Stimulated activated CD4-positive, alpha-beta T cell treated with anti-CD3 and anti-CD28 coated beads, Interleukin-12 subunit alpha, Interleukin-12 subunit beta, amount 100 ng/mL, for 48 hours (primary cell): ENCODE results near the gene WDR70.
"Not testable (repeated sequence)": the region's sequence is repeated elsewhere in the genome, so short reads cannot be mapped to it uniquely, and the experiment has no call there.

Experiments
- DNase-seq, 3 donors: peaks; one replicate each; pipeline ENCODE4 v3.0.0-alpha.2; 2020; ENCODE audit warnings: low read depth in 2 of 3, low spot score in 1 of 3

The WDR70 gene

DNA sequence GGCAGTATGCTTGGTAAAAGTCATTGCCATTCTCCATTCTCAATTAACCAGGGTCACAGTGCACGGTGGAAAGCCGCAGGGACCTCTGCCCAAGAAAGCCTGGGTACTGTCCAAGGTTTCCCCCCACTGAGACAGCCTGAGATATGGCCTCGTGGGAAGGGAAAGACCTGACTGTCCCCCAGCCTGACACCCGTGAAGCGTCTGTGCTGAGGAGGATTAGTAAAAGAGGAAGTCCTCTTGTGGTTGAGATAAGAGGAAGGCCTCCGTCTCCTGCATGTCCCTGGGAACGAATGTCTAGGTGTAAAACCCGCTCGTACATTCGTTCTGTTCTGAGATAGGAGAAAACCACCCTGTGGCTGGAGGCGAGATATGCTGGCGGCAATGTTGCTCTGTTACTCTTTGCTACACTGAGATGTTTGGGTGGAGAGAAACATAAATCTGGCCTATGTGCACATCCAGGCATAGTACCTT, 293.0 kb downstream of the WDR70 start:
- DNase-seq, result peak in 1 of 3 donors; percentile 0

DNA sequence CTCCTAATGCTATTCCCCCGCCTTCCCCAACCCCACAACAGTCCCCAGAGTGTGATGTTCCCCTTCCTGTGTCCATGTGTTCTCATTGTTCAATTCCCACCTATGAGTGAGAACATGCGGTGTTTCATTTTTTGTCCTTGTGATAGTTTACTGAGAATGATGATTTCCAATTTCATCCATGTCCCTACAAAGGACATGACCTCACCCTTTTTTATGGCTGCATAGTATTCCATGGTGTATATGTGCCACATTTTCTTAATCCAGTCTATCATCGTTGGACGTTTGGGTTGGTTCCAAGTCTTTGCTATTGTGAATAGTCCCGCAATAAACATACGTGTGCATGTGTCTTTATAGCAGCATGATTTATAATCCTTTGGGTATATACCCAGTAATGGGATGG, 295.2 kb downstream of the WDR70 start:
- not testable (repeated sequence) for DNase-seq

DNA sequence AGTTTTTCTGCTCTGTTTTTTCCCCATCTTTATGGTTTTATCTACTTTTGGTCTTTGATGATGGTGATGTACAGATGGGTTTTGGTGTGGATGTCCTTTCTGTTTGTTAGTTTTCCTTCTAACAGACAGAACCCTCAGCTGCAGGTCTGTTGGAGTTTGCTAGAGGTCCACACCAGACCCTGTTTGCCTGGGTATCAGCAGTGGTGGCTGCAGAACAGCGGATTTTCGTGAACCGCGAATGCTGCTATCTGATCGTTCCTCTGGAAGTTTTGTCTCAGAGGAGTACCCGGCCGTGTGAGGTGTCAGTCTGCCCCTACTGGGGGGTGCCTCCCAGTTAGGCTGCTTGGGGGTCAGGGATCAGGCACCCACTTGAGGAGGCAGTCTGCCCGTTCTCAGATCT, 300.2 kb downstream of the WDR70 start:
- not testable (repeated sequence) for DNase-seq

DNA sequence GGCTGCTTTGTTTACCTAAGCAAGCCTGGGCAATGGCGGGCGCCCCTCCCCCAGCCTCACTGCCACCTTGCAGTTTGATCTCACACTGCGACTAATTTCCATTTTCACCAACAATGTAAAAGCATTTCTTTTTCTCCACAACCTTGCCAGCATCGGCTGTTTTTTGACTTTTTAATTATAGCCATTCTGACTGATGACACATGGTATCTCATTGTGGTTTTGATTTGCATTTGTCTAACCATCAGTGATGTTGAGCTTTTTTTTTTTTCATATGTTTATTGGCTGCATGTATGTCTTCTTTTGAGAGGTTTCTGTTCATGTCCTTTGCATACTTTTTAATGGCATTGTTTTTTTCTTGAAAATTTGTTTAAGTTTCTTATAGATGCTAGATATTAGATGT, 300.8 kb downstream of the WDR70 start:
- DNase-seq, result not testable (repeated sequence)

DNA sequence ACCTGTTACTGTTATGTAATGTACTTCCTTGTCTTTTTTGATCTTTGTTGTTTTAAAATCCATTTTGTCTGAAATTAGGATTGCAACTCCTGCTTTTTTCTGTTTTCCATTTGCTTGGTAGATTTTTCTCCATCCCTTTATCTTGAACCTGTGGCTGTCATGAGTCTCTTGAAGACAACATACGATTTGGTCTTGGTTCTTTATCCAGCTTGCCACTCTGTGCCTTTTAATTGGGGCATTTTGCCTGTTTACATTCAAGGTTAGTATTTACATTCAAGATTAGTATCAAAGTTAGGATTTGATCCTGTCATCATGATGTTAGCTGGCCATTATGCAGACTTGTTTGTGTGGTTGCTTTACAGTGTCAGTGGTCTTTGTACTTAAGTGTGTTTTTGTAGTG, 304.0 kb downstream of the WDR70 start:
- DNase-seq, result no peak

DNA sequence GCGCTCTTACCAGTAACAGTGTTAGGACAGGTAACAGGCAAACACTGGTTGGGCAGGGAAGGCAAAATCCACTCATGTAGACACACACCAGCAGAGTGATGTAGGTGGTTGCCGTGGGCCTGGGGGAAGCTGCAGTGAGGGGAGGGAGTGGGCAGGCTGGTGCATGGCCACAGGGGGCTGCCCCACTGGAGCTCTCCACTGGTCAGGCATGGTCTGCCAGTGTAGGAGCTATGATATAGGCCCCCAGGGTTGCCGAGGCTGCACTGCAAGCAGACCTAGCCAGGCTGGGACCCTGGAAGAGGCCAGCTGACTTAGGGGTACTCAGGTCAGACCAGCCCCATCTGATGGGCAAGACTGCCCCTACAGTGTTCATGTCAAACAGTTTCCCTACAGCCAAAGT, 306.1 kb downstream of the WDR70 start:
- DNase-seq, result no peak

DNA sequence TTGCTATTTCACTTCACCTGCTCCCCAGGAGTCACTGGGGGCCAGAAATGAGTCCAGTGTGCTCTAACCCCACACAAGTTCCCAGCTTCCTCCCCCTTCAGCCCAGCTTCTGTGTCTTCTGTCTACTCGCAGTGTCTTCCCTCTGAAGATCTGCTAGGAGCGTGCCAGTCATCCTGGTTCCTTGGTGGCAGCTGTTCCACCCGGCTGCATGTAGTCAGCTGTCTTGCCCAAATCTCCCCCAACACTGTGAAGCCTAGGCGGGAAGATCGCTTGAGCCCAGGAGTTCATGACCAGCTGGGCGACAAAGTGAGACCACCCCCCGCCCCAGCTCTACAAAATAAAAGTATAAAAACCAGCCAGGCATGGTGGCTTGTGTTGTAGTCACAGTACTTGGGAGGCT, 306.7 kb downstream of the WDR70 start:
- DNase-seq, result no peak

DNA sequence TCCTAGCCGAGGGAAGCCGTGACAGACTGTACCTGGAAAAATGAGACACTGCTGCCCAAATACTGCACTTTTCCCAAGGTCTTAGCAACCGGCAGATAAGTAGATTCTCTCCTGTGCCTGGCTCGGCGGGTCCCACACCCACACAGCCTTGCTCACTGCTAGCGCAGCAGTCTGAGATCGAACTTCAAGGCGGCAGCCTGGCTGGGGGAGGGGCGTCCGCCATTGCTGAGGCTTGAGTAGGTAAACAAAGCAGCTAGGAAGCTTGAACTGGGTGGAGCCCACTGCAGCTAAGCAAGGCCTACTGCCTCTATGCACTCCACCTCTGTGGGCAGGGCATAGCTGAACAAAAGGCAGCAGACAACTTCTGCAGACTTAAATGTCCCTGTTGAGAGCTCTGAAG, 309.8 kb downstream of the WDR70 start:
- DNase-seq, result not testable (repeated sequence)

DNA sequence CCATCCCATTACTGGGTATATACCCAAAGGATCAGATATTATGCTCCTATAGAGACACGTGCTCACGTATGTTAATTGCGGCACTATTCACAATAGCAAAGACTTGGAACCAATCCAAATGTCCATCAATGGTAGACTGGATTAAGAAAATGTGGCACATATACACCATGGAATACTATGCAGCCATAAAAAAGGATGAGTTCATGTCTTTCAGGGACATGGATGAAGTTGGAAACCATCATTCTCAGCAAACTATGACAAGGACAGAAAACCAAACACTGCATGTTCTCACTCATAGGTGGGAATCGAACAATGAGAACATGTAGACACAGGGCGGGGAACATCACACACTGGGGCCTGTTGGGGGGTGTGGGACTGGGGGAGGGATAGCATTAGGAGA, 315.2 kb downstream of the WDR70 start:
- not testable (repeated sequence) for DNase-seq

DNA sequence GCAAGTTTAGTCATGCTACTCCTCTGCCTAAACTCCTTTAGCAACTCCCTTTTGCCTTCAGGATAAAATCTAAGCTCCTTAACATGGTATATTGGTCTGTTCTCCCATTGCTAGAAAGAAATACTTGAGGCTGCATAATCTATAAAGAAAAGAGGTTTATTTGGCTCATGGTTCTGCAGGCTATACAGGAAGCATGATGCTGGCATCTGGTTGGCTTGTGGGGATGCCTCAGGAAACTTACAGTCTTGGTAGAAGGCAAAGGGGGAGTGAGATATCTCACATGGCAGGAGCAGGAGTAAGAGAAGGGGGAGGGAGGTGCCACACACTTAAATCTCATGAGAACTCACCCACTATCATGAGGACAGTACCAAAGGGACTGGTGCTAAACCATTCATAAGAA, 315.7 kb downstream of the WDR70 start:
- no peak for DNase-seq

DNA sequence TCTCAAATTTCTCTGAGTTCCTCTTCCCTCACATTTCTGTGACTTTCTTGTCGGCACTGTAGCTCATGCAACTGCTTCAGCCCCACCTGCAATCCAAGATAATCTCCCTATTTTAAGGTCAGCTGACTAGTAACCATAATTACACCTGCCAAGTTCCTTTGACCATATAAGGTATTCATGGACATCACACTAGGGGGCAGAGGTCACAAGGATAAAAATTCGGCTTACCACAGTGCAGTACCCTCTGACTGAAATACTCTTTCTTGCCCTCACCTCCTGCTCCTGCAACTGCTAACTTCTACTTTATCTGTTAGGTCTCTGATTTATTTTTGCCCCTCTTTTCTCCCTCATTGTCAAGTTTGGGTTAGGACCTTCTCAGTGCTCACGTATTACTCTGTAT, 316.5 kb downstream of the WDR70 start:
- no peak for DNase-seq

DNA sequence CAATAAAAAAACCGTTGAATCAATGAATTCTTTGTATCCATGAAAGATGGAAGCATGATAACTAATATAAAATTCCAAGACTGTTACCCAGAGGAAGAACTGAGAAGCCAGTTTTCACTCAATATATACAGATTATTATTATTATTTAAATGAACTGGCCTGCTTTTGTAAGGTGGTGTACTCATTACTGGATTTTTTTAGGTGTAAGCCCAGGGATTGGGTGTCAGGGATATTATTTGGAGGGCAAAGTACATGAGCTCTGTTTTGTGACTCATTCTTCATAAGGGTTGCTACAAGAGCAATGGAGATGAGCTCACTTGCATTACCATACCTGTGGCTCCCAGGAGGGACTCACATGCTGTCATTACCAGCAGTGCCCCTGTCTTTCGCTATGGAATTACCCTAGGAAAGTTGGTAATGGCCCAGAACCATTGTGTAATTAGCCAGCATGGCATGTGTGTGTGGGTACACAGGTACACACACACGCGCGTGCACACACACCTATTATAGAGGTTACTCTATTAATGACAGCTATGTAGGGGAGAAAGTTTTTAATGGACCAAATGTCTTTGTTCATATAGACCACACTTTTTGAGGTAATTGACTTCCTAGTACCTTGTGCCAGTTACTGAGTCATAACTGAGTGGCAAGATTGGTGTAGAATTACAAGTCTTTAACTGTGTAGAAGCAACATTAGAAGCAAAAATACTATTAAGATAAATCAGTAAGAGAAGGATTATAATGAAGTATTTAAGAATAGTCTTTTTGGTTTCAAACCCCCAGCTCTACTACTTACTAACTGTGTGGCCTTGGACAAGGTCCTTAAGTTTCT, 317.3 kb downstream of the WDR70 start:
- no peak for DNase-seq

DNA sequence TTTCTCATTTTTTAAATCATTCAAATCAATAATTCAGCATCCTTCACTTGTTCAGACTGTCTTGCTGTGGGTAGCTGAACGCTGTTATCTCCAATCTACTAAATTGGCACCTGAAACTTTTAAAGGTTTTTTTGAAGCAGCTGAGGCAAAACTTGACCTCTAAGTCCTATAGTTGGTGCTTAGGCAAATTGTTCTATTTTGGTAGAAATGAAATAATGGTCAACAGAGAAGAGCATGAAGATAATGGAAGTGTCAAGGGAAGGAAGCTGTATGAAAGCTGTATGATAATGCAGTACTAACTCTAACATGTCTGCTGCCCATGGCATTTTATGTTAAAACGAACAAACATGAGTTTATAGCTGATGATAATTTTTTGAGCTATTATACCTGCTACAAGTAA, 322.8 kb downstream of the WDR70 start:
- no peak for DNase-seq

DNA sequence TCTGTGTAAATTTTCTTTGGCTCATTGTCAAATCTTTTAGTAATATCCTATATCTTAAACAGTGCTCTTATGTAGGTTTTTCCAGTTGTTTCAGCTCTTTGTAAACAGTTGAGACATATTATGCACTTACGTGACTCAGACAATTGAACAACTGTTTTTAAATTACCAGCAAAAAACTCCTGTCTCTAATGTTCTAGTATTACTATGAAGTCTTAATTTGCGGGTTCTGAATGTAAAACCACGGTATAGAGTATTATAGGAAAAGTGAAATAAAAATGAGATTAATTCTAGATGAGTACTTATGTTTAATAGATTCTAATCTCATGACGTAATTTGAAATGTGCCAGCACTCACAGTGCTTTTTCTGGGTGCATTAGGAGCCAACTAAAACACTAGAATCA, 324.7 kb downstream of the WDR70 start:
- no peak for DNase-seq

DNA sequence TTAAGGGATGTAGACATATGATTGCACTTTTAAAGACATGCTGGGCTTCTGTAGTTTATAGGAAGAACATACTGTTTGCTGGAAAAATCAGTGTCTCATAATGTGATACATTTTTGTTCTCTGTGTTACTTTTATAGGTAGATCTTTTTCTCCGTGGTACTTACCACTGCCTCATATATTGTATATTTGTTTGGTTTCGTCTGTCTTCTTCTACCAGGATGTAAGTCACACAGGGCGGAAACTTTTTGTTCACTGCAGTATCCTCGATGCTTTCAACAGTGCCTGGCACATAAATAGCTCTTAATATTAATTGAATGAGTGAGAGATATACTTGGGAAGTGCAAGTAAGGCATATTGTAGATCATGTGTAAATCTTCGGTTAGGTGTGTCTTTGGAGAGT, 325.3 kb downstream of the WDR70 start:
- no peak for DNase-seq

DNA sequence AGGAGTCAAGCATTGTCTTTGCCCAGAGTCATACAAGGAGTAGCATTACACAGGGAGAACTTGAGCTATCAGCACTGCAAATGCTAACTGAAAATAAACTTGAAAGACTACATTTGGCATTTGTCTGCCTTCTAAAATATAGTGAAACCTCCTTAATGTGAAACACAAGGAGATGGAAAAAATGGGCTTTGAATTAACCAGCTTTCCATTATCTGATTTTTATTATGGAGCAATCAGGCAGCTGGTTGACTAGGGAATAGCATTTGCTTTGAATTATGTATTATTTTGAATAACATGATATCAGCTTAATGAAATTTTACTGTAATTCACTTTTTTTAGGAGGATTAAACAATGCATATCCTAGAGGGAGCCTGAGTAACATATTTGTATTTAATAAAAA, 329.9 kb downstream of the WDR70 start:
- DNase-seq, result no peak

DNA sequence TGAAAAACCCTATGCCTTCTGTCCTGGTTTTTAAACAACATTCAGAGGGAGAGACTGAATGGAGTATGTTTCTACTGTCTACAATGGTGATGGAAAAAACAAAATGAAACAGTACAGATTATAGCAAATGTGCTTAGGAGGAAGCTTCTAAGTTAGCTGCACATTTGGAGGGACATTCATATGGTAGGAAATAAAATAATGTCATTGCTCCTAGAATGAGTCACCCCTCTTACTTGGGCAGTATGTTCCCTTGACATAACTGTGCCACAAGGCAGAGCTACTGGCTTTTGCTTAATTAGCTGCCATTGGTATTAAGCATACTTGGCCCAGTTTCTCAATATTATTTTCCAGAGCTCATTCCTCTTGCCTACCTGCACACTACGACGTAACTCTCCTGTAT, 331.8 kb downstream of the WDR70 start:
- DNase-seq, result no peak

DNA sequence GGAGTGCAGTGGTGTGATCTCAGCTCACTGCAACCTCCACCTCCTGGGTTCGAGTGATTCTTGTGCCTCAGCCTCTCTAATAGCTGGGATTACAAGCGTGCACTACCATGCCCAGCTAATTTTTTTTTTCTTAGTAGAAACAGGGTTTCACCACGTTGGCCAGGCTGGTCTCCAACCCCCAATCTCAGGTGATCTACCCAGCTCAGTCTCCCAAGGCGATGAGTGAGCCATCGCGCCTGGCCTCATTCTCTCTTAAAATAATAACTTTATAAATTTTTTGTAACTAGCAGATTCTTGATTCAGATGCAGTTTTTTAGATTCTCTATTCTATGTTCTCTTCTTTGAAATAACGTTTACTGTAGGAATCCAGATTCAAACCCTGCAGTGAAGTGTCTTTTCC, 333.6 kb downstream of the WDR70 start:
- no peak for DNase-seq

DNA sequence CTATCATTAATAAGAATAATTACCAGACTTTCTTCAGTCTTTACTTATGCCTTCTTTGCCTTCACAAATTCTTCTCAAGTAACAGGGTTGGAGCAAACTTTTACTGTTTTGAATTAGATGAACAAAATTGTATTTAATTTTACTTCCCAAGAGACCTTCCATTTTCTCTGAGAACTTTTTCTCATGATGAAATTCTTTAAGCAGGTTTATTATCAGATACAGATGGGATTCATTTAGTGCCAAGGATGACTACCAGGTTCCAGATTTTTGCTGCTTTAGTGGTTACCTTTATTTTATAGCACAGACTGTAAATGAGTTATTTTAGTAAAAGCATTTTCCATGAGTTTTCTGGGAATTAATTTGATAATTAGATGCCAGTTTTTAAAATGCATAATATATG, 335.6 kb downstream of the WDR70 start:
- DNase-seq, result no peak

DNA sequence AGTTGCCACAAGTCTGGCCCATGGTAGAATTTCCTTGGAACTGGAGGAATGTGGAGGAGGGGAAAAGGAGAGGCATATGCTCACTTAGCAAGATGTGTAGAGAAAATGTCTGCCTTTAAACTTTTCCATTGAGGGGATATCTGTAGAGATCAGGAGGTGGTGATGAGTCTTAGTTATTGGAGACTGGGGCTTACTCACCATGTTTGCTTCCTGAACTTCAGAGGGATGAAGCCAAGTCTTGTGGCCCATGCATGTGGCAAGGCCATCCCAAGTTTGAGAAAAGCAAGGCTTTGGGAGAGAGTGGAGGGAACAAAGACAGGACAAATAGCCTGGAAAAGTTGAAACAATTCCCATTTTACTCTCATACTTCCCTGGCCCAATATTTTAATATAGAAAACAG, 336.2 kb downstream of the WDR70 start:
- no peak for DNase-seq

DNA sequence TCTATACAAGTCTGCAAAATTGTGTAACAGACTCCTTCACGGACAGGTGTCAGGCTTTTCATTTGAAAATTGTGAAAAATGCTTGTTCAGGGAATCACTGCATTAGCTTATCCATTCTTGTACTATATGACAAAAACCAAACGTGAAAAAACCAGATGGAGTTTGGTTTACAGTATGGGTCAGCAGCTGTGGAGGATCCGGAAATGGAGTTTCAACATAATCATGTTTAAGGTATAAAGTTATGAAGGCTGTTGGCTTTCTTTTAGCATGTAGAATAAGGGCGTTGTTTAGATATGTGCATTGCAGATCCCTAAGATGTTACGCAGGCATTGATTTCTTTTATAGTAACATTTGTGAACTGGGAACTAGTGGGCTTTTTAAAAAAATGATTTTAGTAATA, 336.9 kb downstream of the WDR70 start:
- DNase-seq, result no peak

DNA sequence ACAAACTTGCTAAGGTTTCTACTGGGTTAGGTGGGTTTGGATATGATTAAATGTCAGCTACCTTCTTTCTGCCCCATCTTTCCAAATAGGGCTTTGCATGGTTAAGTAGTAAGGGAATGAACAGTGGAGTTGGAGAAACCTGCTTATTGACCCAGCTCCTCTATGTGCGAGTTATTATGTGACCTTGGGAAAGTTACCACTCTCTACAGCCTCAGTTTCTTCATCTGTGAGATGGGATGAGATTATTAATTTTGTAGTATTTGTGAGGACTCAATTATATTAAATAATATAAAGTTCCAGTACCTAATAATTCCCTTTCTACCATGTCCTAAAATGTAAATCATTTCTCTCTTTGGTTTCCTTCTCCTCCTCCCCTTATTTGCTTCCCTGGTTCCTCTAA, 337.3 kb downstream of the WDR70 start:
- no peak for DNase-seq

DNA sequence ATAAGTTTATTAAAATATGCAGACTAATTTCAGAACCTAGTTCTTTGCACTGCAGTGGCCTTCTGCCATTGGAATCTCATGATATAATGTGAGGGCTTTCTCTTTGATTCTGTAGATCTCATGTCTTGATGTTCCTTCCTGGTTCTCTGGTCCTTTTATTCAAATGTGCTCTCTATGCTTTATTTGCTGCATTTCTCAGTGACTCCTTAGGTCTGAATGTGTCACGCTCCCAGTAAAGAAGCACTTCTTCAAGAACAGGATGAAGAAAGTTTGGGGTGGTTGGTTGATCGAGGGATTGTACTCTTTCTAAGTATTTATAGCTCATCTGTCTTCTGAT, 338.1 kb downstream of the WDR70 start:
- DNase-seq, result no peak
